Activated B cell treated with CpG ODN at 0.5 μM for 24 hours (primary cell): ENCODE measurements around the gene HMGN1. TPM values are rescaled to one million over a fixed set of nuclear protein-coding genes. Genes with fewer than 3 reads are reported as not detected.
A peak's percentile ranks its signal among the peaks of the same experiment; 100 is the strongest.
"Not testable (repeated sequence)": the region's sequence is repeated elsewhere in the genome, so short reads cannot be mapped to it uniquely, and the experiment has no call there.

Experiments used
- ATAC-seq: fragments of 200-7000 bp; cut with Tn5 transposase; one replicate; pipeline ENCODE4 v1.10.0; 2021; ENCODE audit warnings: low read depth, mild to moderate bottlenecking, moderate library complexity
- CTCF ChIA-PET: fragments of 350-600 bp; sonication (Branson Sonifier 250); formaldehyde crosslinking; loops from one replicate; lab custom pipeline; 2021; ENCODE audit warnings: antibody characterized with exemption; lab: Charles Lee
- POLR2A ChIA-PET: fragments of 350-600 bp; sonication (Branson Sonifier 250); formaldehyde crosslinking; loops from one replicate; lab custom pipeline; 2021; ENCODE audit warnings: antibody characterized with exemption; lab: Charles Lee
- DNase-seq: peaks from one replicate; pipeline ENCODE4 v3.0.0; 2022
- H3K27ac Mint-ChIP-seq: one replicate; pipeline ENCODE4 v1.8.0; 2020; ENCODE audit warnings: mixed read lengths
- H3K27me3 Mint-ChIP-seq: one replicate; pipeline ENCODE4 v1.8.0; 2021; ENCODE audit warnings: mixed read lengths
- H3K36me3 Mint-ChIP-seq: one replicate; pipeline ENCODE4 v1.8.0; 2021; ENCODE audit warnings: low read depth, mixed read lengths
- H3K4me1 Mint-ChIP-seq: one replicate; pipeline ENCODE4 v1.8.0; 2021; ENCODE audit warnings: mixed read lengths
- H3K4me3 Mint-ChIP-seq: one replicate; pipeline ENCODE4 v1.8.0; 2020; ENCODE audit warnings: mild to moderate bottlenecking, mixed read lengths
- H3K9me3 Mint-ChIP-seq: one replicate; pipeline ENCODE4 v1.8.0; 2020; ENCODE audit warnings: mixed read lengths
- intact Hi-C: fragments of 100-400 bp; cut with micrococcal nuclease; formaldehyde crosslinking; loops from one replicate; pipeline ENCODE4 v1.15.1; 2024
- total RNA-seq: library from RNA; stranded (reverse); gene quantifications from 2 replicates; pipeline ENCODE4 v1.2.3, GENCODE V29; 2022
- TF ChIP-seq, protein P1 (sequence below): fragments of 200-600 bp; IDR thresholded peaks from one replicate; pipeline ENCODE4 v1.8.0; 2022; ENCODE audit warnings: antibody characterized with exemption, mild to moderate bottlenecking

The HMGN1 gene
- total RNA-seq, 1 donor from 2014 or later, result 344 TPM

- Mint-ChIP-seq H3K27me3 (no peaks in the 10 kb centered on the region), H3K4me3 (peak overlapping the region; percentile 46), H3K4me1 (peaks cover 29% of the 10 kb centered on the region), H3K9me3 (no peaks in the 10 kb centered on the region), H3K27ac (peak overlapping the region; percentile 24), H3K36me3 (peaks cover 7% of the 10 kb centered on the region)
- TF ChIP-seq, protein P1, sequence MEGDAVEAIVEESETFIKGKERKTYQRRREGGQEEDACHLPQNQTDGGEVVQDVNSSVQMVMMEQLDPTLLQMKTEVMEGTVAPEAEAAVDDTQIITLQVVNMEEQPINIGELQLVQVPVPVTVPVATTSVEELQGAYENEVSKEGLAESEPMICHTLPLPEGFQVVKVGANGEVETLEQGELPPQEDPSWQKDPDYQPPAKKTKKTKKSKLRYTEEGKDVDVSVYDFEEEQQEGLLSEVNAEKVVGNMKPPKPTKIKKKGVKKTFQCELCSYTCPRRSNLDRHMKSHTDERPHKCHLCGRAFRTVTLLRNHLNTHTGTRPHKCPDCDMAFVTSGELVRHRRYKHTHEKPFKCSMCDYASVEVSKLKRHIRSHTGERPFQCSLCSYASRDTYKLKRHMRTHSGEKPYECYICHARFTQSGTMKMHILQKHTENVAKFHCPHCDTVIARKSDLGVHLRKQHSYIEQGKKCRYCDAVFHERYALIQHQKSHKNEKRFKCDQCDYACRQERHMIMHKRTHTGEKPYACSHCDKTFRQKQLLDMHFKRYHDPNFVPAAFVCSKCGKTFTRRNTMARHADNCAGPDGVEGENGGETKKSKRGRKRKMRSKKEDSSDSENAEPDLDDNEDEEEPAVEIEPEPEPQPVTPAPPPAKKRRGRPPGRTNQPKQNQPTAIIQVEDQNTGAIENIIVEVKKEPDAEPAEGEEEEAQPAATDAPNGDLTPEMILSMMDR, result no peak
- intact Hi-C loops, result loop anchor here (5.0 kb wide), 1 partner anchor 879 kb away; no protein-coding TSS in a partner anchor
- ChIA-PET CTCF (no interaction called here), POLR2A (no interaction called here)
- ATAC-seq (no peak), DNase-seq (no peak)
Measured at GRCh38 chr21:39386194-39386593, 37.3 kb upstream of the HMGN1 start.

- ATAC-seq (peak; percentile 42), DNase-seq (peak; percentile 35)
- no peaks in the 10 kb centered on the region for H3K27me3 Mint-ChIP-seq
- intact Hi-C loops, result loop anchor here (5.0 kb wide), 1 partner anchor 878 kb away; no protein-coding TSS in a partner anchor
- TF ChIP-seq, protein P1, result no peak
- H3K27ac Mint-ChIP-seq, result peak overlapping the region; percentile 24
- POLR2A ChIA-PET, result interaction anchor here (0.6 kb wide), 1 partner anchor 50 kb away, joined by 3 read pairs; no protein-coding TSS in a partner anchor
- H3K9me3 Mint-ChIP-seq, result no peaks in the 10 kb centered on the region
- CTCF ChIA-PET, result no interaction called here
- peaks cover 35% of the 10 kb centered on the region for H3K4me1 Mint-ChIP-seq
- peak overlapping the region; percentile 46 for H3K4me3 Mint-ChIP-seq
- peaks cover 2% of the 10 kb centered on the region for H3K36me3 Mint-ChIP-seq
Measured at GRCh38 chr21:39385299-39386145, 36.6 kb upstream of the HMGN1 start.

DNA sequence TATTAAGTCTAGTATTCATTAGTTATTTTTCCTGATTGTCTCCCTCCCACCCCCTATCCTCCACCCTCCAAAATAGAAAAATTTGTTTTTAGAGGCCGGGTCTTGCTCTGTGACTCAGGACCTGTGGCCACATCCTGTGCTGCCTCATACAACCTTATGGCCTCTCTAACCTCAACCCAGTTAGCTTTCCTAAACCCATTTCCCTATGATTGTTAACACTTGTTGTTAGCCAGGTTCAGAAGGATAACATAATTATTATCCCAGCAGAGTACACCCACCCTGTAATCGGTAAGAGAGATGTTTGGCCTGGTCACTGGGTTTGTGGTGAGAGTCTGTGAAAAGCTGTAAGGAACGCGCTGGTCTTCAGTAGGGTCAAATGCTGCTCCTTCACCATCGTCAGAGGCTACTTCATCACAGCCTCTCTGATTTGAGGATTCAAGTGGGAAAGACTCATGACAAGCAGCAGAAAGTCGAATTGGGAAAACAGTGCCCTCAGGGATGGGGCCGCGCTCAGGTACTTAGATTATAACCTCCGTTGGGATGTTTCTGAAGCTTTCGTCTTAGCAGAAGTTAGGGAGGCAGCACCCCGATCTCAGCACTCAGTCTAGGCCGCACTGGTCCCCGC is 35.9 kb upstream of the HMGN1 start:
- no peak for DNase-seq
- intact Hi-C loops, result loop anchor here (5.0 kb wide), 1 partner anchor 877 kb away; no protein-coding TSS in a partner anchor
- peaks cover 38% of the 10 kb centered on the region for H3K4me1 Mint-ChIP-seq
- POLR2A ChIA-PET, result interaction anchor here (0.6 kb wide), 1 partner anchor 50 kb away, joined by 3 read pairs; no protein-coding TSS in a partner anchor
- H3K27me3 Mint-ChIP-seq, result no peaks in the 10 kb centered on the region
- no peak overlapping the region for H3K27ac Mint-ChIP-seq
- CTCF ChIA-PET, result no interaction called here
- no peak for ATAC-seq
- no peaks in the 10 kb centered on the region for H3K9me3 Mint-ChIP-seq
- TF ChIP-seq, protein P1, result no peak
- H3K36me3 Mint-ChIP-seq, result no peaks in the 10 kb centered on the region
- H3K4me3 Mint-ChIP-seq, result no peak overlapping the region

DNA sequence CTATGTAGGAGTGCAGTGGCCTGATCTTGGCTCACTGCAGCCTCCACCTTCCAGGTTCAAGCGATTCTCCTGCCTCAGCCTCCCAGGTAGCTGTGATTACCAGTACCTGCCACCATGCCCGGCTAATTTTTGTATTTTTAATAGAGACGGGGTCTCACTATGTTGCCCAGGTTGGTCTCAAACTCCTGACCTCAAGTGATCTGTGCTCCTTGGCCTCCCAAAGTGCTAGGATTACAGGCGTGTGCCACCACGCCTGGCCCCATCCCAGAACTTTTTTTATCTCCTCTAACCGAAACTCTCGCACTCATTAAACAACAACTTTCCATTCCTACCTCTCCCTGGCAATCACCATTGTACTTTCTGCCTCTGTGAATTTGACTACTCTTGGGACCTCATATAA is 33.2 kb upstream of the HMGN1 start:
- H3K27ac Mint-ChIP-seq, result peak overlapping the region; percentile 10
- H3K36me3 Mint-ChIP-seq, DNase-seq, H3K9me3 Mint-ChIP-seq, CTCF ChIA-PET, H3K27me3 Mint-ChIP-seq, ATAC-seq, intact Hi-C loops: not testable (repeated sequence)
- H3K4me1 Mint-ChIP-seq, result peaks cover 20% of the 10 kb centered on the region
- POLR2A ChIA-PET, result interaction anchor here (2.8 kb wide), 1 partner anchor 33 kb away, joined by 24 read pairs; the partner anchor contains the start of gene HMGN1
- H3K4me3 Mint-ChIP-seq, result peak overlapping the region; percentile 9

DNA sequence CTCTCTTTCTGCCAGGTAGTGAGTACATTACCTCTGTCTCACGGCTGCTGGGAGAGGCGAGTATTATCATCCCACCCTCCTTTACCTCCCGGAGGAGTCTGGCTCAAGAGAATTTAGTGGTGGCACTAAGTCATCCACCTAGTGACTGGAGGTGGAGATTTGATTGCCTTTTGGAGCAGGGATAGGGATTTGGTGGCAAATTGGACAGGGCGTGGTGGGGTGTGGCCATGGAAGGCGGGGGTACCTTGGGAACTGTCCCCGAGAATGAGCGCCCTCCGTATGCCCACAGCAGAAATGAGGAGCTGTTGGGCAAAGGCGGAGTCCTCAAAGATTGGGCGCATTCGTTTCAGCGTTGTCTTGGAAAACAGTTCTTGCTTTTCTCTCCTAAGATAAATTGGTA is 32.1 kb upstream of the HMGN1 start:
- TF ChIP-seq, protein P1, result no peak
- ATAC-seq (no peak), DNase-seq (no peak)
- H3K27ac Mint-ChIP-seq, result no peak overlapping the region
- no peaks in the 10 kb centered on the region for H3K9me3 Mint-ChIP-seq
- peak overlapping the region; percentile 93 for H3K4me3 Mint-ChIP-seq
- POLR2A ChIA-PET, result interaction anchor here (1.3 to 2.8 kb wide), 3 partner anchors 10 to 198 kb away, joined by 4 to 24 read pairs (median 11); partner anchors contain the start of genes HMGN1 and PSMG1
- no peaks in the 10 kb centered on the region for H3K36me3 Mint-ChIP-seq
- H3K4me1 Mint-ChIP-seq, result peaks cover 17% of the 10 kb centered on the region
- intact Hi-C loops, result loop anchor here (2.0 kb wide), 1 partner anchor 198 kb away; the partner anchor contains the start of gene PSMG1
- CTCF ChIA-PET, result no interaction called here
- no peaks in the 10 kb centered on the region for H3K27me3 Mint-ChIP-seq
